ENCODE results near the gene SQSTM1.

Gene SQSTM1

DNA sequence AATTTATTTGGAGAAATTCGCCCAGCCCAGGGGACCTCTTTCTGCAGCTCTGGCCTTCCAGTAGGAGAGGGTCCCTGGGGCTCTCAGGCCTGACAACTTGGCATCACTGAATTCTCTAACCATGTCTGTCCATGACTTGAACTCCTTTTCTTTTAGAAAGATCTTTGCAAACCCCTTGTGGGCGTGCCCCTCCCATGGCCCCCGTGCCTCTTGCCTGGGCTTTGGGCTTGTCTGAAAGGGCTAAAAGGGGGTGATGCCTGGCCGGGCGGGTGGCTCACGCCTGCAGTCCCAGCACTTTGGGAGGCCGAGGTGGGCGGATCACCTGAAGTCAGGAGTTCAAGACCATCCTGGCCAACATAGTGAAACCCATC, 3.2 kb upstream of the SQSTM1 start:
- Histone ChIP-seq H3K4me1 (ENCODE audit: control insufficient read depth in 5 of 5, insufficient read depth in 5 of 5, low read length in 5 of 5) (peaks cover 14 to 49% (median 43%) of the 10 kb centered on the region in 5 donors), H3K27me3 (ENCODE audit: control insufficient read depth in 5 of 5, insufficient read depth in 4 of 5, low read length in 5 of 5) (no peaks in the 10 kb centered on the region), H3K27ac (ENCODE audit: low read depth, low read length) (peak overlapping the region; percentile 100), H3K9ac (ENCODE audit: low read length in 5 of 5) (peak overlapping the region in 3 of 5 donors; percentile 30 to 74 (median 43)), H3K4me3 (ENCODE audit: low read depth in 1 of 5, low read length in 5 of 5) (peak overlapping the region in 4 of 5 donors; percentile 44 to 67 (median 58)), H3K9me3 (ENCODE audit: control insufficient read depth in 5 of 5, low read length in 5 of 5) (no peaks in the 10 kb centered on the region), H3K36me3 (ENCODE audit: control insufficient read depth in 5 of 5, insufficient read depth in 5 of 5, low read length in 5 of 5) (peaks cover 0 to 16% (median 12%) of the 10 kb centered on the region in 5 donors)

- Histone ChIP-seq H3K4me3 (ENCODE audit: low read depth in 1 of 5, low read length in 5 of 5) (peak overlapping the region; percentile 50 to 95 (median 65)), H3K9ac (ENCODE audit: low read length in 5 of 5) (peak overlapping the region; percentile 7 to 100 (median 78)), H3K27me3 (ENCODE audit: control insufficient read depth in 5 of 5, insufficient read depth in 4 of 5, low read length in 5 of 5) (no peaks in the 10 kb centered on the region), H3K36me3 (ENCODE audit: control insufficient read depth in 5 of 5, insufficient read depth in 5 of 5, low read length in 5 of 5) (peaks cover 0 to 18% (median 14%) of the 10 kb centered on the region in 5 donors), H3K4me1 (ENCODE audit: control insufficient read depth in 5 of 5, insufficient read depth in 5 of 5, low read length in 5 of 5) (peaks cover 19 to 56% (median 49%) of the 10 kb centered on the region in 5 donors), H3K27ac (ENCODE audit: low read depth, low read length) (peak overlapping the region; percentile 100), H3K9me3 (ENCODE audit: control insufficient read depth in 5 of 5, low read length in 5 of 5) (no peaks in the 10 kb centered on the region)
These were observed 2.6 kb upstream of the SQSTM1 start for GRCh38 chr5:179817890-179818745.

GRCh38 chr5:179818746-179819295, 1.9 kb upstream of the SQSTM1 start:
- Histone ChIP-seq H3K36me3 (ENCODE audit: control insufficient read depth in 5 of 5, insufficient read depth in 5 of 5, low read length in 5 of 5) (peaks cover 0 to 21% (median 19%) of the 10 kb centered on the region in 5 donors), H3K27ac (ENCODE audit: low read depth, low read length) (peak overlapping the region; percentile 100), H3K9me3 (ENCODE audit: control insufficient read depth in 5 of 5, low read length in 5 of 5) (no peaks in the 10 kb centered on the region), H3K9ac (ENCODE audit: low read length in 5 of 5) (peak overlapping the region; percentile 90 to 100 (median 99)), H3K4me1 (ENCODE audit: control insufficient read depth in 5 of 5, insufficient read depth in 5 of 5, low read length in 5 of 5) (peaks cover 21 to 63% (median 56%) of the 10 kb centered on the region in 5 donors), H3K4me3 (ENCODE audit: low read depth in 1 of 5, low read length in 5 of 5) (peak overlapping the region; percentile 50 to 95 (median 88)), H3K27me3 (ENCODE audit: control insufficient read depth in 5 of 5, insufficient read depth in 4 of 5, low read length in 5 of 5) (no peaks in the 10 kb centered on the region)

DNA sequence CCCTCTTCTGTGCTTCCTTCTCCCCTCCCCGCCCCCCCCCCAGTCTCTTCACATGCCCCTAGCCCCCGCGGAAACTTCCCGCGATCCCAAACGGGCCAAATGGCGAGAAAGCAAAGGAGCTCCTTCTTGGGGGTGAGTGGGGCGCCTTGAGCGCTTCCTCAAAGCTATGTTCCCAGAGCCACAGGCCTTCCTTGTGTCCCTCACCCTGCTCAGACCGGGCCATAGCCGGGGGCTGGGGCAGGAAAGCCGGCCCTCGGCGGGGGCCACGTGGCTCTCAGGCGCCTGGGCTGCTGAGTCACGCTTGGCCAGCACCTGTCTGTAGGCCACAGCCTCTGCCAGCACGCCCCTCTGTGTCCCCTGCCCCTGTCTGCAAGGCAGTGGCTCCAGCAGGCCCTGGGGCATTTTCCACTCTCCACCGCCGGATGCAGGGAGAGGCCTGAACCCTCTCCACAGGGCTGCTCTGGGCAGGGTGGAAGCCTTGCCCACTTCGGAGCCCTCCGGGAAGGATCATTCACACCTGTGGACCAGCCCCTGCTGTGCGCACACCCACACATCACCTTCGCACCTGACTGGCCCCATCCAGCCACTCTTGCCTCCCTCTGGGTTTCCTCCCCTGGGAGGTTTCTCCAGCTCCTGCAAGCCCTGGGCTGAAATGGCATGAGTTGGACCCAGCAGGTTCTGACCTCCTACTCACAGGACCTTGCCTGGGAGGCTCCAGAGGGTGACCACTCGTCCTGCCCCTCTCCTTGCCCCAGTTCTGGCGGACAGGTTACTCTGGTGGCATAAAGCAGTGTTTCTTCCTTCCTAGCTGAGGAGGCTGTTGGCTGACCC, 1.2 kb upstream of the SQSTM1 start:
- H3K27me3 ChIP-seq (ENCODE audit: control insufficient read depth in 5 of 5, insufficient read depth in 4 of 5, low read length in 5 of 5), result no peaks in the 10 kb centered on the region
- peaks cover 0 to 26% (median 22%) of the 10 kb centered on the region in 5 donors for H3K36me3 ChIP-seq (ENCODE audit: control insufficient read depth in 5 of 5, insufficient read depth in 5 of 5, low read length in 5 of 5)
- peak overlapping the region; percentile 90 to 100 (median 99) for H3K9ac ChIP-seq (ENCODE audit: low read length in 5 of 5)
- peaks cover 24 to 70% (median 63%) of the 10 kb centered on the region in 5 donors for H3K4me1 ChIP-seq (ENCODE audit: control insufficient read depth in 5 of 5, insufficient read depth in 5 of 5, low read length in 5 of 5)
- H3K27ac ChIP-seq (ENCODE audit: low read depth, low read length), result peak overlapping the region; percentile 100
- no peaks in the 10 kb centered on the region for H3K9me3 ChIP-seq (ENCODE audit: control insufficient read depth in 5 of 5, low read length in 5 of 5)
- H3K4me3 ChIP-seq (ENCODE audit: low read depth in 1 of 5, low read length in 5 of 5), result peak overlapping the region; percentile 71 to 95 (median 91)

DNA sequence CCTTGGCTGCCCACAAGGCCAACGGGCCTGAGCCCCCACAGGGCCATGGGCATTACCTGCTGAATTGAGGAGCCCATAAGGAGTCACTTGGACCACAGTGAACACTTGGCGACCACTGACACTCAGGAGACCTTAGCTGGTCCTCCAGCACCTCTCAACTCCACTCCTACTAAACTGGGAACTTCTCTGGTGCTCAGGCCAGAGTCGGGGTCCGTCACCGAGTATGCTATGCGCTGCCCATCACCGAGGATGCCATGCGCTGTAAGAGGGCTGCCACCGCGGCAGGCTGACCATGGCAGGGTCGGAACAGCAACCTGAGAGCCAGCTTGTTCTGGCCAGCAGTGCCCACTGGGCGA, 600 bp upstream of the SQSTM1 start:
- Histone ChIP-seq H3K27me3 (ENCODE audit: control insufficient read depth in 5 of 5, insufficient read depth in 4 of 5, low read length in 5 of 5) (no peaks in the 10 kb centered on the region), H3K36me3 (ENCODE audit: control insufficient read depth in 5 of 5, insufficient read depth in 5 of 5, low read length in 5 of 5) (peaks cover 0 to 32% (median 27%) of the 10 kb centered on the region in 5 donors), H3K4me3 (ENCODE audit: low read depth in 1 of 5, low read length in 5 of 5) (peak overlapping the region; percentile 71 to 95 (median 91)), H3K9ac (ENCODE audit: low read length in 5 of 5) (peak overlapping the region; percentile 90 to 100 (median 99)), H3K4me1 (ENCODE audit: control insufficient read depth in 5 of 5, insufficient read depth in 5 of 5, low read length in 5 of 5) (peaks cover 24 to 76% (median 69%) of the 10 kb centered on the region in 5 donors), H3K9me3 (ENCODE audit: control insufficient read depth in 5 of 5, low read length in 5 of 5) (no peaks in the 10 kb centered on the region), H3K27ac (ENCODE audit: low read depth, low read length) (peak overlapping the region; percentile 100)

DNA sequence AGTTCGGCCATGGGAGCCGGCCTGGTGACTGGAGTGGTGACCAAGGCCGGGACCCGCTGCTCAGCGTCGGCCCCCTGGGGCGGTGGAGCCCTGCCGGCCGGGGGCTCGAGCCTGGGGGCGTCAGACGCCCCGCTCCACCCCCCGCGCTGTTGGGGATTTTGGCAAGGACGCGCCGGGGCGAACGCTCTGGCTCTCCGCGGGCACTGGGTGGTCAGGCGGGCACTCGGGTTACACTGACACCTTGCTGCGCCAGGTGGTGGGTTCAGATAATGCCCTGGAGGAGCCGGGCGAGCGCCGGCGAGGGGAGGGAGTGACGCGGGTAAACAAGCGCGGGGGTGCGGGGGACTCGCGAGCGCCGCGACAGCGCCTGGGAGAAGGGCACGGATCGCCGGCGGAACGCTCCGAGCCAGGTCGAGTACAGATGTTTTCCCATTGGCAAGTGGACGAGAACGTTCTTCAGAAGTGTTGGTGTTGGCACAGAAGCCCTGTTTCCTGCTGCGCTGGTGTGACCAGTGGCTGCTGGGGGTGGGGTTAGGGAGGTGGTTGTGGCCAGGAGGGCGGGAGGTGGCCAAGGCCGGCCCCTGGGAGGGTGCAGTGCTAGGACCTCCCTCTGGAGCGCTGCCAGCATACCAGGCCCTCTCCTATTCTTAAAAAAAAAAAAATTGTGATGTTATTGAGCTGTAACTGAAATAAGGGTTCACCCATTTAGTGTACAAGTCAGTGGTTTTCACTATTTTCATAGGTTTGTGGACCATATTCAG, 773 bp downstream of the SQSTM1 start:
- Histone ChIP-seq H3K4me3 (ENCODE audit: low read depth in 1 of 5, low read length in 5 of 5) (peak overlapping the region; percentile 83 to 95 (median 91)), H3K9ac (ENCODE audit: low read length in 5 of 5) (peak overlapping the region; percentile 90 to 100 (median 99)), H3K27ac (ENCODE audit: low read depth, low read length) (peak overlapping the region; percentile 100), H3K27me3 (ENCODE audit: control insufficient read depth in 5 of 5, insufficient read depth in 4 of 5, low read length in 5 of 5) (no peaks in the 10 kb centered on the region), H3K9me3 (ENCODE audit: control insufficient read depth in 5 of 5, low read length in 5 of 5) (no peaks in the 10 kb centered on the region), H3K4me1 (ENCODE audit: control insufficient read depth in 5 of 5, insufficient read depth in 5 of 5, low read length in 5 of 5) (peaks cover 24 to 82% (median 76%) of the 10 kb centered on the region in 5 donors), H3K36me3 (ENCODE audit: control insufficient read depth in 5 of 5, insufficient read depth in 5 of 5, low read length in 5 of 5) (peaks cover 0 to 45% (median 41%) of the 10 kb centered on the region in 5 donors)

GRCh38 chr5:179822059-179822432, 1.3 kb downstream of the SQSTM1 start:
- Histone ChIP-seq H3K9ac (ENCODE audit: low read length in 5 of 5) (peak overlapping the region; percentile 90 to 100 (median 99)), H3K4me1 (ENCODE audit: control insufficient read depth in 5 of 5, insufficient read depth in 5 of 5, low read length in 5 of 5) (peaks cover 24 to 84% (median 77%) of the 10 kb centered on the region in 5 donors), H3K9me3 (ENCODE audit: control insufficient read depth in 5 of 5, low read length in 5 of 5) (no peaks in the 10 kb centered on the region), H3K27me3 (ENCODE audit: control insufficient read depth in 5 of 5, insufficient read depth in 4 of 5, low read length in 5 of 5) (no peaks in the 10 kb centered on the region), H3K27ac (ENCODE audit: low read depth, low read length) (peak overlapping the region; percentile 100), H3K36me3 (ENCODE audit: control insufficient read depth in 5 of 5, insufficient read depth in 5 of 5, low read length in 5 of 5) (peaks cover 0 to 51% (median 47%) of the 10 kb centered on the region in 5 donors), H3K4me3 (ENCODE audit: low read depth in 1 of 5, low read length in 5 of 5) (peak overlapping the region; percentile 83 to 95 (median 91))

- Histone ChIP-seq H3K4me3 (ENCODE audit: low read depth in 1 of 5, low read length in 5 of 5) (peak overlapping the region; percentile 83 to 95 (median 91)), H3K27me3 (ENCODE audit: control insufficient read depth in 5 of 5, insufficient read depth in 4 of 5, low read length in 5 of 5) (no peaks in the 10 kb centered on the region), H3K4me1 (ENCODE audit: control insufficient read depth in 5 of 5, insufficient read depth in 5 of 5, low read length in 5 of 5) (peaks cover 24 to 82% (median 75%) of the 10 kb centered on the region in 5 donors), H3K9ac (ENCODE audit: low read length in 5 of 5) (peak overlapping the region; percentile 90 to 100 (median 99)), H3K36me3 (ENCODE audit: control insufficient read depth in 5 of 5, insufficient read depth in 5 of 5, low read length in 5 of 5) (peaks cover 0 to 56% (median 51%) of the 10 kb centered on the region in 5 donors), H3K9me3 (ENCODE audit: control insufficient read depth in 5 of 5, low read length in 5 of 5) (no peaks in the 10 kb centered on the region), H3K27ac (ENCODE audit: low read depth, low read length) (peak overlapping the region; percentile 100)
These were observed 1.8 kb downstream of the SQSTM1 start for GRCh38 chr5:179822444-179822990.
